NCI-H2196 (cell line): ENCODE measurements around the gene CDNF.
"Not testable (repeated sequence)": the region's sequence is repeated elsewhere in the genome, so short reads cannot be mapped to it uniquely, and the experiment has no call there.

Experiments
- DNase-seq: peaks from one replicate; lab custom pipeline; 2025; ENCODE audit not compliant: unreplicated experiment; lab: John Stamatoyannopoulos, UW

The CDNF gene

DNA sequence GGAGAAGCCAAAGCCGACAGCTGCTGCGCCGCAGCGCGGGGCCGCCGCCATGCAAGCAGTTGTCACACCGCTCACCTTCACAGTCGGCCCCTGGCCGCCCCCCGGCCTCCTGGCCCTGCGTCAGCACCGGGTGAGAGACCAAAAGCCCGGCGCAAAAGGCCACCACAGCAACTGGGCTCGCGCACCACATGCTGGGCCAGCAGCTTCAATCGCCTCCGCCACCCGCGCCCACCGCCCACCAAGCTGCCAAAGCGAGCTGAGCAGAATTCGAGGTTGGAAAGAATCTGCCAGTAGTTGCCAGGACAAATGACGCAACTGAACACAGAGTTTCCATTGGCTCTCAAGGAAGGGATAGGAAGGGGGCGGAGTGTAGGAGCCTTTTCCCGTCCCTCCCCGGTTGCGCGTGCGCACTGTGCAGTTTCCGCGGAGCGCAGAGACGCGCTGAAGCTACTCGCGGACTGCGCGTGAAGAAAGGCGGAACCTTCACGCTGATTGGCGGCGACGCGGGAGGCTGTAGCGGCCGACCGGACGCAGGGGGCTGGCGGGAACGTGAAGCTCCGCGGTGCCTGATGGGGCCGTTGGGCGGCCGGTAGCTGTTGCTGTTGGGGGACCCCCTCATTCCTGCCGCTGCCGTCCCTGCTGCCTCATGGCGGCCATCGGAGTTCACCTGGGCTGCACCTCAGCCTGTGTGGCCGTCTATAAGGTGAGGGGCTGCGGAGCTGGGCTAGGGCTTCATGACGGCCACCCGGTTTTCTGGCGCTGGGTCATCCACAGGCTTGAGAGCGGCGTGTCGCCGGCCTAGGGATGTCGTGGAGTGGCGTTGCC lies at the start of gene CDNF, which contains the start of the genes HSPA14 and MSANTD7:
Gene CDNF, minus strand, starts transcription at position 281 of the 825 bp plus-strand sequence. Its CDS starts 91 bp downstream, at position 190.
Gene HSPA14, plus strand, starts transcription at position 550 of the 825 bp plus-strand sequence. Its CDS starts 97 bp downstream, at position 647.
Gene MSANTD7, plus strand, starts transcription at position 550 of the 825 bp plus-strand sequence. CDS start 3,979 bp downstream, outside the sequence.
- peak; percentile 94 for DNase-seq

DNA sequence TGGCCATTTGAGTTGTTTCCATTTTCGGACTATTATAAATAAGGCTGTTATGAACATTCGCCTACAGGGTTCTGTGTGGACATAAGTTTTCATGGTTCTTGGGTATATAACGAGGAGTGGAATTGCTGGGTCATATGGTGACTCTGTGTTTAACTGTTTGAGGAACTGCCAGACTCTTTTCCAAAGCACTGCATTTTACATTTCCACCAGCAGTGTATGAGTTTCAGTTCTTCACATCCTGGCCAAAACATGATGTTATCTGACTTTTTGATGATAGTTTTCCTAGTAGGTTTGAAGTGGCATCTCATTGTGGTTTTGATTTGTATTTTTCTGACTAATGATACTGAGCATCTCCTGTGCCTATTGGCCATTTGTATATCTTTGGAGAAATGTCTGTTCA lies 46.2 kb upstream of the CDNF start:
- no peak for DNase-seq

DNA sequence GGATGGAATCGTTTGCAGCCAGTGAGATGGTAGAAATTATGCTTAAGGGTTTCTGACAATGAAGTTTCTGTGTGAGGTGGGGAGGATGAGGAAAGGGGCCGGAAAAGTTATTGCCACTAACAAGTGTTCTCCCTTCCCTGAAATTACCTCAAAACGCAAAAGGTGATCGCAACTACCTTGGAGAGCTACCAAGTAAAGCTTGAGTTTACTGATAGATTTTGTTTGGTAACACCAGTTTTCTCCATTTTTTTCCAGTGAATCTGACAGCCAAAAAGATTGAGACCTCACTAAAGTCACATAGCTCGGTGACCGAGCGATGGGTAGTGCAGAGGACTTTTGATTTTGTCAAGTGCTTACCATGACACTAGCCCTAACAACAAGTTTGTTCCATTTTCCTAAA lies 42.4 kb upstream of the CDNF start:
- no peak for DNase-seq

DNA sequence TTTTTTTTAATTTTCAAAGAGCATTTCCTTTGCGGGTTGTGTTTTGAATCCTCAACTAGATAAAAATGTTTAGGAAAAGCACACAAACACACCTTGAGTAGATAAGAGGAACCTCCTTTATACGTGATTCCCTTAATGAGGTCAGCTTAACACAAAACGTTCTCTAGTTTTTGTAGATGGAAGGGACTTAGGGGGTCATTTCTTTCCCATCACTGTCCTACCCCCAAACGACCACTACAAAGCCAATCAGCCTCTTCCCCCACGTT lies 42.0 kb upstream of the CDNF start:
- DNase-seq = no peak

DNA sequence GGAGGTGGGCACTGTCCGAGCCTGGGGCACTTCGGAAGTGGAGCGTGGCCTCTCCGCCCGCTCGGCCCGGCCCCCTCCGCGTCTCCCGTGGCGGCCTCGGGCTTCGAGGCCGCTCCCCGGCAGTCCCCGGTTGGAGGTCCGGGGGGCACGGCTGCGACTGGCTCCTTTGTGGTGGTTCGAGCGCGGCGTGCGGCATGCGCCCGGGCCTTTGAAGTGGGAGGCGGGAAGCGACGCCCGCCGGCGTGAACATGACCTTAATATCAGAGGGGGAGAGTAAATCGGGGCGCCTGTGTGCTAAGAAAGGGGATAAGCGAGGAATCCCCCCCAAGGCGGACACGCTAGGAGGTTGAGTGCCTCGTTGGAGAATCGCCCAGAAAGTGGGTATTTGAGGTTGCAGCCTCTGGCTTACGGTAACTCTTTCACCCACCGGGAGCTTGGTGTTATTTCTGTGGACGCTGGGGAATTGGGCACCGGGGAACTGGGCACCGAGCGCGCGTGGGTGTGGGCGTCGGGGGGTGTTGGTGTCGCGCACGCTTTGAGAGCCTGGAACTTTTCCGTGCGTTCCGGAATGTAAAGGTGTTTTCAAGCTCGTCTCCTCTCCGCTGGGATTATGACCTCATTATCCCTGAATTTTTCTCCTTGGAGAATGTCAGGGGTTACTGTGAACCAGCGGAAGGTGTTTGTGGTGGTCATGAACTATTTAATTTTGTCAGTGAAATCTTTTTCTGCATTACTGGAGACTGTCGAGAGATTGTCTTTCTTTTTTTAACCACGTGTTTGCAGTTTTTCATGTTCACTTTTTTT lies 41.5 kb upstream of the CDNF start:
- DNase-seq = no peak

DNA sequence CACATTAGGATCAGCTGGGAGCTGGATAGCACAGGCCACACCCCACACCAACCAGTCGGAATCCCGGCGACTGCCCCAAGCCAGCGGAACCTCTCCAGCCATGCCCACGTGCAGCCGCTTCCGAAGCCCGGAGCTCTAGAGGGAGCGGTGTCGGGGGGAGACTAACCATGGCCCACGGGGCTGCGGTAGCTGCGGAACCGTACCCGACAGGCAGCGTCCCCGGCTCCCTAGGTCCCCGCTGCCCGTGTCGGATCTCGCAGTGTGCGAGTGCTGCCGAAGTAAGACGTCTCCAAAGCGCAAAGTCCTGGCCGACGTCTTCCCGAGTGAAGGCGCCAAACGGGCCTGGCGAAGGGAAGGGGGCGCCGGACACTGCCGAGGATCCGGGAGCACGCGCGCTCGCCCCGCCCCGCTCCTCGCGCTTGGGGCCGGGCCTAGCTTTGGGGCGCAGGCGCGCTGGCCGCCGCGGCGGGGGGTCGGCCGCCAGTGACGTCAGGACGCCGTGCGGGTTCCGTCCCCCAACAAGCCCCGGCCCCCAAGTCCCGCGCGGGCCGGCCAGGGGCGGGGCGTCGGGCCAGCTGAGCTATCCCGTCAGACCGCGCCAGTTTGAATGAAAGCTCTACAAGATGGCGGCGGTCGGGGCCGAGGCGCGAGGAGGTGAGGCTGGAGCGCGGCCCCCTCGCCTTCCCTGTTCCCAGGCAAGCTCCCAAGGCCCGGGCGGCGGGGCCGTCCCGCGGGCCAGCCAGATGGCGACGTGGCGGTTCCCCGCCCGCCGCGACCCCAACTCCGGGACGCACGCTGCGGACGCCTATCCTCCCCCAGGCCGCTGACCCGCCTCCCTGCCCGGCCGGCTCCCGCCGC lies 40.7 kb upstream of the CDNF start, which contains the start of gene SUV39H2:
Gene SUV39H2, plus strand, starts transcription at position 601 of the 858 bp plus-strand sequence. Its CDS starts 23 bp downstream, at position 624.
- peak; percentile 83 for DNase-seq

DNA sequence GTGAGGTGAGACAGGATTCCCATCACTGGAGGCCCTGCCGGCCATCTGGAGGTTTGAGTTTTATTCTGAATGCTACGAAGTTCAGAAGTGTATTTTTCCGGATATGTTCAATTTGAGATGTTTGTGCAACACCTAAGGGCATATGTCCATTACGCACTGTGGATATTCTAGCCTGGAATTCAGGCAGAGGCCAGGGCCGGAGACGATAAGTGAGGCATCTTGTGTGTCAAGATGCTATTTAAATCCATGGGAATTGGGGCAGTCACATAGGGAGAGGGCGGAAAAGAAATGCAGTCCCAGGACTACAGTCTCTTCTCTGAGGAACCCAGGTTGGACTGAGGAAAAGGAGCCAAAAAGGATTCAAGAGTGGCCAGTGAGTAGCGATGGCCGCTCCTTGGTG lies 38.9 kb upstream of the CDNF start:
- DNase-seq = no peak

DNA sequence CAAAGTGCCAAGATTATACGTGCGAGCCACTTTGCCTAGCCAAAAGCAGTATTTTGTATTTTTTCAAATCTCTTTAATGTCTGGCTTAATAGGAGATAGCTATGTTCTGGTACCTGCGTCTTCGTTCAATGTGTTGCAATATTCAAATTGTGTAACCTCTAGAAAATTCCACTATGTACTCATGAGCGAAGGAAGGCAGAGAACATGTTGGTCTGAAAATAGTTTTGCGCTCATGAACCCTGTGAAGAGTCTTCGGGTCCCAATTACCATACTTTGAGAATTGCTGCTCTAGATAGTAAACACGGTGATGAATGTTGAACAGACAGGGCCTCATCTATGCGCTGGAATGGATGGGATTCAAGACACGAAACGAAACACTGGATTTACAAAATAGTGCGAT lies 38.1 kb upstream of the CDNF start:
- no peak for DNase-seq

DNA sequence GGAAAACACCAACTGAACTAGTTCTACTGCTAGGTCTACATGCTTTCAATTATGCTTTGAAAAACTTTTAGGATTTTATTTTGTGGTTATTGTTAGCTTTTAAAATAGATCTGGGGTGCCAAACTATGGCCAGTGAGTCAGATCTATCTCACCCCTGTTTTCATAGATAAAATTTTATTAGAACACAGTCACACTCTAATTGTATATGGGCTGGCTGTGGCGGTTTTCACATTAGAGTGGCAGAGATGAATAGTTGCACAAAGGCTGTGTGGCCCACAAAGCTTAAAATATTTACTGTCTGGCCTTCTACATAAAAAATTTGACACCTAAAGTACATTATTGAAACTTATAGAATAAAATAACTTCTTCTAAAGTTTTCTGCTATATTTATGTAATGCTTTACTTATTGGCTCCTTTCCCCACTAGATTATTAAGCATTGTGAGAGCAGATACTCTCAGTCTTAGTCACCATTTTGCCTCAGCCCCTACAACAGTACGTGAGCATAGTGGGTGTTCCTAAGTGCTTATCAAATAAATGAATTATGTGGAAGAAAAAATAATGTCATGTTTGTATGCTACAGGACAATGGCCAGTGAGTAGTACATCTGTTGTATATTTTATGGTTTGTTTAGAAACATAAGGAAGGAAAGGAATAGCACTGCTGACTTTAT lies 35.4 kb upstream of the CDNF start:
- no peak for DNase-seq

DNA sequence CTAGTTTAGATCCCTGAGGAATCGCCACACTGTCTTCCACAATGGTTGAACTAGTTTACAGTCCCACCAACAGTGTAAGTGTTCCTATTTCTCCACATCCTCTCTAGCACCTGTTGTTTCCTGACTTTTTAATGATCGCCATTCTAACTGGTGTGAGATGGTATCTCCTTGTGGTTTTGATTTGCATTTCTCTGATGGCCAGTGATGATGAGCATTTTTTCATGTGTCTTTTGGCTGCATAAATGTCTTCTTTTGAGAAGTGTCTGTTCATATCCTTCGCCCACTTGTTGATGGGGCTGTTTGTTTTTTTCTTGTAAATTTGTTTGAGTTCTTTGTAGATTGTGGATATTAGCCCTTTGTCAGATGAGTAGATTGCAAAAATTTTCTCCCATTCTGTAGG lies 27.0 kb upstream of the CDNF start:
- DNase-seq = not testable (repeated sequence)

DNA sequence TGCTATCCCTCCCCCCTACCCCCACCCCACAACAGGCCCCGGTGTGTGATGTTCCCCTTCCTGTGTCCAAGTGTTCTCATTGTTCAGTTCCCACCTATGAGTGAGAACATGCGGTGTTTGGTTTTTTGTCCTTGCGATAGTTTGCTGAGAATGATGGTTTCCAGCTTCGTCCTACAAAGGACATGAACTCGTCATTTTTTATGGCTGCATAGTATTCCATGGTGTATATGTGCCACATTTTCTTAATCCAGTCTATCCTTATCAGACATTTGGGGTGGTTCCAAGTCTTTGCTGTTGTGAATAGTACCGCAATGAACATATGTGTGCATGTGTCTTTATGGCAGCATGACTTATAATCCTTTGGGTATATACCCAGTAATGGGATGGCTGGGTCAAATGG lies 26.6 kb upstream of the CDNF start:
- not testable (repeated sequence) for DNase-seq

DNA sequence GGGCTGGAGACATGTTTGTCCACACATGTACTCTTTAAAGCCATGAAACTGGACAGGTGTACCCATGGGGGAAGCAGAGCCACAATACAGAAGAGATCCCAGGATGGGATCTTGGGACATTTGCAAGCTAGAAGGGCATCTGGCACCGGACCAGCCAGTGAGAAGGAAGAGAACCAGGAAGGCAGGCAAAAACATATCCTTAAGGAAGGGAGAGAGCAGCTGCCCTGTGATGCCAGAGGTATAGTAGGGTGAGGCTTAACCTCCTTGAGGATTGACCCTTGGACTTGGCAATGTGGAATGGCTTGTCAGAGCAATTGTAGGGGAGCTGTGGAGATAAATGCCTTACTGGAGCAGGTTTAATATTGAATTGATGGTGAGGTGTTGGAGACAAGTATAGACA lies 23.0 kb upstream of the CDNF start:
- no peak for DNase-seq

DNA sequence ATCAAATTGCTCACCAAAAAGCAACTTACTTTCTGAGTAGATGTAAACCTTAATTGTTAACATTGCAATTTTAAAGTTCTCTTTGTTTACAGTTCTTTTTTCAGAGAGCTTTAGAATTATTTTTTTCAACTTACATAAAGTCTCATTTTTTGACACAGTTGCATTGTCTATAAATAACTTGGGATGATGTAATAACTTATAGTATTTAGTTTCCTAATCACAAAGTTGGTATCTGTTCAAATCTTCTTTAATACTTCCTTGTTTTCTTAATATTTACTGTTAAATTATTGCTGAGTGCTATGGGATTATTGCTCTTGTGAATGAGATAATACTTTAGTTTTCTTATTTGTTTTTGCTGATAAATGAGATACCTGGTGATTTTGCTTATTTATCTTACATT lies 21.9 kb upstream of the CDNF start:
- DNase-seq = no peak

DNA sequence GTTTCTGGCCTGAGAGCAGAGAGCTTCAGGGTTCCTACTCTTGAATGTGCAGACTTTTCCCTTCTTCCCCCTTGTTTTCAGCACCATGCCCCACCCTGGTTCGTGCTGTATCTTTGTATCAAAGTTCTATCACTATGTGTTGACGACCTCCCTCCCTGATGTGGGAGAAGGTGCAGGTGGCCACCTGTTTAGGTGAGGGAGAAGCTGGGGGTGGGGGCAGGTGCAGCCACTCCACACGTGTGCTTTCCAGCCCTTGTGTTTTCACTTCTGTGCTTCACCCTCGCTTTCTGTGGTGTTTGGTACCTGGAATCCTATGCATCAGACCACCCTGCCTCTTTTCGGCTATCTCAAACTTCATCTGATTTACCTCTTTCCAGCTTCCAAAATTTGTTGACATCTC lies 21.2 kb upstream of the CDNF start:
- DNase-seq = no peak

DNA sequence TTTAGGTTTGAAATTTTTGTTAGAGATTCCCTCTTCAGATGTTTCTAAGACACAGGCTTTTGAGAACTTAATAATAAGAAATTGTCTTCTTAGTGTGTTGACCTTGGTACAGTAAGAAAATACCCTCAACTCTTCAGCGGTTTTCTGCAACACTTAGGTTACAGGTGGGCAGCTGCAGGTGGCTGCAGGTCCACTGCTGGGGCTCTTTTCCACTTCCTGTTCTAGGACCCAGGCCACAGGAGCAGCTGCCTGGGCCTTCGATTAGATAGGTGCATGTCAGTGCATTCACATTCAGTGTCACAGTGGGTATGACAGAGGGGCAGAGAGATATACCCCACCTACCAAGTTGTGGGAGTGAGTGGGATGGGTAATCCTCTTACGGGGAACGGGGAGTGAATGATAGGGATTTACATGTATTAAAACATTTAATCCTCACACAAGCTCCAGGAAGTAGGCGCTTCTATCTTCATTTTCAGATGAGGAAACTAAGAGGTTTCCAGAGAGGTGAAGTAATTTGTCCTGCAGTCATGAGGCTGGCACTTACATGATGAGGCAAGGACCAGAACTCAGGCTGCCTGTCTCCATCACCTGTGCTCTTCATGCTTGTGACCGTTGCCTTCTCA lies 20.6 kb upstream of the CDNF start:
- DNase-seq = no peak

DNA sequence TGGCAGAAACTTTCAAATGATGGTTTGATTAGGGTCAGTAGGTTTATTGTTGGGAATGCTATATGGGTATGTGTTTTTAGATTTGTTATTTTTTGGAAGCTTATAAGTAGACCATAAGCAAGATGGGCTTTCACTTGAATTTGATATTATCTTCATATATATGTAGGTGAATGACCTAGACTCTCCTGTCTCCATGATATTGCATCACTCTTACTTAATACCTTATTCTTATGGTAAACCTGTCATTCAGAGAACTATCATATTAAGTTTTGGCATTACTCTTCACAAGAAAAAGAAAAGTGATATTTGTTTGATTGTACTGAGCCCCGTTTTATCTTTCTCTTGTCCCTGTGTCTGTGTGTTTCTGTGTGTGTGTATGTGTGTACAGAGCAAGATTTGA lies 17.6 kb upstream of the CDNF start:
- no peak for DNase-seq

DNA sequence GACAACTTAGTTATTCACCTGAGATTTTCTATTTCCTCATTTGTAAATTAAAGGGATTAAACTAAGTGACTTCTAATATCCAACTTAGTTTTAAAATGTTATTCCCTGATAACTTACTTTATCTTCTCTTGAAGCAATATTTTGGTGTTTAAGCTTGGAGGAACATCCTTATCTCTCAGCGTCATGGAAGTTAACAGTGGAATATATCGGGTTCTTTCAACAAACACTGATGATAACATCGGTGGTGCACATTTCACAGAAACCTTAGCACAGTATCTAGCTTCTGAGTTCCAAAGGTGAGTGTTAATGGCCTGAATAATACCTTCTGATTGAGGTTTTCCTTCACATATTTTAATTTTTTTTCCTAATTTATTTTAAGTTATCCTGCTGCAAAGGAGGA lies 14.4 kb upstream of the CDNF start:
- DNase-seq = no peak

DNA sequence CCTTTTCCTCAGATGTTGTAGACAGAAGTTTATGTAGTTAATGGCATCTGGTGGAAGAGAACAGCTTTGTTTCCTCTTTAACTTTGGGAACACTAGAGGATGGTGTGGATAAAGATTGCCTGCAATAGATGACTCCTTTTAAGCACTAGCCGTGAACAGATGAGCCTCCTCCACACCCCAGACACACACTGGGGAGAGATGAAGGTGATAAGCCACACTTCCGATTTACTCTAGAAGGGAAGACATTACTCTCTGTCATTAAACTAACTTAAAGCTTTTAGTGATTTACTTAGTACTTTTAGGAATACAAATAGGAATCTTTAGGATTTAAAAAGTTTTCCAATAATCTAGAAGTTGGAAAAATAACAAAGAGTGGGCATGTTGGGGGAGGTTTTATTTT lies 7.1 kb upstream of the CDNF start:
- no peak for DNase-seq

DNA sequence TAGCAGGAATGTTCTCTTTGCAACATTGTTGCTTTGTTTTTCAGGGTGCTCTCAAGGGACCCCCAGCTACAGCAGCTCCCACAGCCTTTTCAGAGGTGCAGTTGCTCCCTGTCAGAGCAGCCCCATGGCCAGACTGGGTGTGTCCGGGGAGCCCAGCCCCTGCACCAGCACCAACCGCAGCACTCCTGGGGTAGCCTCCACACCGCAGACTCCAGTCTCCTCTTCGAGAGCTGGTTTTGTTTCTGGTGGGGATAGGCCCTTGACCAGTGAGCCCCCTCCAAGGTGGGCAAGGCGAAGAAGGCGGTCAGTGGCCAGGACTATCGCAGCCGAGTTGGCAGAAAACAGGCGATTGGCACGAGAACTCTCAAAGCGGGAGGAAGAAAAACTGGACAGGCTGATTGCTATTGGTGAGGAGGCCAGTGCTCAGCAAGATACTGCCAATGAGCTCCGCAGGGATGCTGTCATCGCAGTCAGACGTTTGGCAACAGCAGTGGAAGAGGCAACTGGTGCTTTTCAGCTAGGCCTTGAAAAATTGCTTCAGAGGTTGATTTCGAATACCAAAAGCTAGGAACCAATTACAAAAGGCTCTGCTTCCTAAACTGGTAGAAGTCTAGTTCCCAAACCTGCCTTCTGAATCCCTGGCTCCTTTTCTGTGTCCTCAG lies 5.6 kb upstream of the CDNF start:
- DNase-seq = no peak

DNA sequence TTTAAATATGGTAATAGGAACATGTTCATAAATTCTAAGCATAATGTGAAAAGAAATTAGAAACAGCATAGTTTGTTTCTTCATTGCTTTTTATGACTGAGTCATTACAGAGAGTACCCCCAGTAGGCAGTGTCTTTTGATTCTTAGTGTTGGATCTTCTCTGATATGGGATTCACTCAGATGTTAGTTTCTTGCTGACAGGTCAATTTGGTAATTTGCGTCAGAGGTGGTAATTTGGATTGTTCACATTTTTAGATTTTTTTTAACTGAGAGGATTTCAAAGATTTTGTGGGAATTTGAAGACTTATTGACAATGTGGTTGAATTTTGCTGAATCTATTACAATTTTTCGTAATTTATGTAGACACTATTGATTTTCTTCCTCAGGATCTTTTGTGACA lies 2.3 kb upstream of the CDNF start:
- DNase-seq = no peak
